SJSA1 (cell line): ENCODE results near the gene DOC2A. TPM values are rescaled to one million over a fixed set of nuclear protein-coding genes. Genes with fewer than 3 reads are reported as not detected.

Experiments used
- DNase-seq, 2 experiments: peaks; one replicate each; pipeline ENCODE4 v3.0.0-alpha.2; 2015 to 2020; ENCODE audit warnings: low spot score in 2 of 2, low read depth in 1 of 2
- H3K27ac ChIP-seq: fragments of 250-450 bp; sonication (Bioruptor Pico); 2 replicates; pipeline ENCODE4 v1.5.1; 2020; ENCODE audit warnings: mild to moderate bottlenecking, moderate library complexity
- H3K27me3 ChIP-seq: fragments of 250-450 bp; sonication (Bioruptor Pico); replicated peaks from 2 replicates; pipeline ENCODE4 v1.5.1; 2020; ENCODE audit warnings: mild to moderate bottlenecking, moderate library complexity
- H3K36me3 ChIP-seq: fragments of 250-450 bp; sonication (Bioruptor Pico); 2 replicates; pipeline ENCODE4 v1.5.1; 2020; ENCODE audit warnings: mild to moderate bottlenecking
- H3K4me1 ChIP-seq: fragments of 250-450 bp; sonication (Bioruptor Pico); replicated peaks from 2 replicates; pipeline ENCODE4 v1.6.1; 2021; ENCODE audit warnings: mild to moderate bottlenecking
- H3K4me3 ChIP-seq: fragments of 250-450 bp; sonication (Bioruptor Pico); 2 replicates; pipeline ENCODE4 v1.5.1; 2020; ENCODE audit warnings: mild to moderate bottlenecking
- H3K9me3 ChIP-seq: fragments of 250-450 bp; sonication (Bioruptor Pico); replicated peaks from 2 replicates; pipeline ENCODE4 v1.5.1; 2020; ENCODE audit warnings: mild to moderate bottlenecking
- total RNA-seq: library from RNA; depleted of rRNA; stranded (reverse); fragments of >200 nt; shearing (Covaris generic); gene quantifications from 2 replicates; pipeline ENCODE4 v1.2.3, GENCODE V29; 2014

The DOC2A gene
- total RNA-seq, 1 experiment from 2014 or later = not detected

- no peaks in the 10 kb centered on the region for H3K27me3 ChIP-seq
- H3K27ac ChIP-seq = no peak overlapping the region; the same call in 1 of the 2 replicates
- peaks cover 77% of the 10 kb centered on the region for H3K36me3 ChIP-seq
- no peak for DNase-seq
- H3K9me3 ChIP-seq = no peaks in the 10 kb centered on the region
- peaks cover 22% of the 10 kb centered on the region for H3K4me1 ChIP-seq
- H3K4me3 ChIP-seq = peak overlapping the region; percentile 55; the same call in 1 of the 2 replicates
Observed at GRCh38 chr16:29993903-29994599, 16.8 kb downstream of the DOC2A start.

DNA sequence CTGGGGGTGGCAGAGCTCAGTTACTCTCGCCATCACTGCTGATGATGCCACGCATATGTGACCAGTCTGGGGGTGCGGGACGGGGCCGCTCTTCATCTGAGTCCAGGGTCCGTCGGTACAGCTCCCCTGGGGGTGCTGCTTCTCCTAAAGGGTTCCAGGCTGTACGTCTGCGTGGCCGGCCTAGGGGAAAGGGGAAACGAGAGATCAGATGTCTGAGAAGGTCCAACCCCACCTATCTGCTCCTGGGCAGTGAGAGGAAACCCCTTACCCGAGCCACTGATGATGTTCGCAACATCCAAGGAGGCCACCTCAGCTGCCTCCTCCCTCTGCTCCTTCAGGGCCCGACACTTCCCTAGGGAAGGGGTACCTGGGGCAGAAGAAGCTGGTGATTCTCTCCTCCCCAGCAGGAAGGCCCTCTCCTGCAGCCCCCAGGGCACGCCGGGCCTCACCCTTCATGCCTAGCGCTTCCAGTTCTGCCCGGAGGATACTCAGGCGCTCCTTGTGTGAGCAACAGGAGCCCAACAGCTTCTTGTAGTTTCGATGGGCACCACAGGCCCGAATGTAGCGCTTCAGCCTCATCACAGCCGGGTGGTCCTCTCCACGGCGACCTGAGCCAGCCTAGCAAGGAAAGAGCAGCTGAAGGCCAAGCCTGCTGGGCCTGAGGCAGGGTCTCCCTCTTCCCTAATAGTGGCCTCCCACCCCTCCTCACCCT, 17.5 kb downstream of the DOC2A start:
- Histone ChIP-seq H3K4me1 (peaks cover 22% of the 10 kb centered on the region), H3K9me3 (no peaks in the 10 kb centered on the region), H3K27me3 (no peaks in the 10 kb centered on the region), H3K36me3 (peaks cover 82% of the 10 kb centered on the region), H3K4me3 (no peak overlapping the region), H3K27ac (no peak overlapping the region)
- no peak for DNase-seq

DNA sequence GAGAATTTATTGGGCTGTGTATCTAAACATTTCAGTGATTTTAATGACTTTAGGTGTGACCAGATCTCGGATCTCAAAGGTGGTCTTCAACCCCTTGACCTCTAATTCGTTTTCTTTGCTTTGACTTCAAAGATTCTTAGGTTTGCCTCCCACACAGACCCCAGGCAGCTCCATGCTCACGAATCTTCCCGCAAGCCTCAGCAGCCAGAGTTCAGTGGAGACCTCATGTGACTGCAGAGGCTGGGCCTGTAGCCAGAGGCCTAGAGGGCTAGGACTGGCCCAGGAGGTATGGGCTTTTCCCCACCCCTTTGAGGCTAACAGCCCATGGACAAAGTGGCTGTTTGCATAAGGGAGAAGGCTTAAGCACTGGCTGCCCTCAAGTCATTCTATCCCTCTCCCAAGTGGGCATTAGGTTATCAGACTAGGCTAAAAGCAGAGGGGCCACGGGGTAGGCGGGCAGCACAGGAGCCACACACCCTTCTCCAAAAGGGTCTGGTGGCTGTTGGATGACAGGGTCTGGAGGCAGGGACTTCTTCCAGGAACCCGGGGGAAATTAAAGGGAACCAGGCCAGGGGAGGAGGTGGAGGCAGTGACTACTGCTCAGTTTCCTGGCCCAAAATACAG, 18.4 kb downstream of the DOC2A start:
- Histone ChIP-seq H3K9me3 (no peaks in the 10 kb centered on the region), H3K36me3 (peaks cover 84% of the 10 kb centered on the region), H3K27me3 (no peaks in the 10 kb centered on the region), H3K27ac (no peak overlapping the region), H3K4me3 (no peak overlapping the region), H3K4me1 (peaks cover 22% of the 10 kb centered on the region)
- no peak for DNase-seq

DNA sequence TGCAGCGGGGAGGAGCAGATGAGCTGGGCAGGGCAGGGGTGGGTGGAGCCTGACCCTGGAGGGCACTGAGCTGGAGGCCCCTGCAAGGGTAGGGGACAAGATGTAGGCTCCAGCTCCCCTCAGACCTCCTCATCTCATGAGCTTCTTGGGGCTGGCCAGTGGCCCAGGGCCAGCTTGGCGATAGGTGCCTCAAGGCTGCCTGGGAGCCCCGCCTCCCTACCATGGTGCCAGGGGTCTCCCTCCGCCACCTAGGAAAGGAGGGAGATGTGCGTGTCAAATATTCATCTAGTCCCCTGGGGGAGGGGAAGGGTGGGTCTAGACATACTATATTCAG, 19.3 kb downstream of the DOC2A start:
- Histone ChIP-seq H3K36me3 (peaks cover 84% of the 10 kb centered on the region), H3K27me3 (no peaks in the 10 kb centered on the region), H3K9me3 (no peaks in the 10 kb centered on the region), H3K4me1 (peaks cover 17% of the 10 kb centered on the region), H3K4me3 (no peak overlapping the region), H3K27ac (no peak overlapping the region)
- DNase-seq = no peak

- H3K4me3 ChIP-seq = no peak overlapping the region
- peaks cover 86% of the 10 kb centered on the region for H3K36me3 ChIP-seq
Observed at GRCh38 chr16:29990883-29991570, 19.8 kb downstream of the DOC2A start.

DNA sequence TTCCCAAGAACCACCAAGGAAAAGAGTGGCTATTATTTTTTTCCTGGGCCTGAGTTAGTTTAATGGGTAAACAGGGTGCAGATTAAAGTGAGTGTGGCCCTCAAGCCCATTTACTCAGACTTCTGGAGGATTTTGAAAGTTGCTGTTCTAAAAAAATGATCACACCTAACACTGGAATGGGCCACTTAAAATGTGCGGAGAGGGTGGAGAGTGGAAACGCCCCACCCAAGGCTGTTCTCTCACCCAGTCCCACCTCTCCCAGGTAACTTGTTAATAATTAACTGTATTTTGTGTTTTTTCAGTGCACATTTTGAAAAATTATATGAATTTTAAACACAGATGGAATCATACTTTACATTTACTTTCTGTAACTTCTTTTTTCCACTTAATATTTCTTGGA, 20.8 kb downstream of the DOC2A start:
- no peaks in the 10 kb centered on the region for H3K27me3 ChIP-seq
- no peak for DNase-seq
- H3K4me1 ChIP-seq = peaks cover 10% of the 10 kb centered on the region
- H3K9me3 ChIP-seq = no peaks in the 10 kb centered on the region
- H3K27ac ChIP-seq = no peak overlapping the region
- H3K4me3 ChIP-seq = no peak overlapping the region
- H3K36me3 ChIP-seq = peaks cover 93% of the 10 kb centered on the region

More at GRCh38 chr16:29990883-29991570, 19.8 kb downstream of the DOC2A start:
- H3K27ac ChIP-seq = no peak overlapping the region
- H3K4me1 ChIP-seq = peaks cover 17% of the 10 kb centered on the region
- no peaks in the 10 kb centered on the region for H3K27me3 ChIP-seq
- no peaks in the 10 kb centered on the region for H3K9me3 ChIP-seq
- no peak for DNase-seq

- Histone ChIP-seq H3K27ac (no peak overlapping the region), H3K4me3 (no peak overlapping the region), H3K36me3 (peaks cover 93% of the 10 kb centered on the region), H3K9me3 (no peaks in the 10 kb centered on the region), H3K4me1 (peaks cover 3% of the 10 kb centered on the region), H3K27me3 (no peaks in the 10 kb centered on the region)
- DNase-seq = no peak
Observed at GRCh38 chr16:29989111-29989858, 21.5 kb downstream of the DOC2A start.

DNA sequence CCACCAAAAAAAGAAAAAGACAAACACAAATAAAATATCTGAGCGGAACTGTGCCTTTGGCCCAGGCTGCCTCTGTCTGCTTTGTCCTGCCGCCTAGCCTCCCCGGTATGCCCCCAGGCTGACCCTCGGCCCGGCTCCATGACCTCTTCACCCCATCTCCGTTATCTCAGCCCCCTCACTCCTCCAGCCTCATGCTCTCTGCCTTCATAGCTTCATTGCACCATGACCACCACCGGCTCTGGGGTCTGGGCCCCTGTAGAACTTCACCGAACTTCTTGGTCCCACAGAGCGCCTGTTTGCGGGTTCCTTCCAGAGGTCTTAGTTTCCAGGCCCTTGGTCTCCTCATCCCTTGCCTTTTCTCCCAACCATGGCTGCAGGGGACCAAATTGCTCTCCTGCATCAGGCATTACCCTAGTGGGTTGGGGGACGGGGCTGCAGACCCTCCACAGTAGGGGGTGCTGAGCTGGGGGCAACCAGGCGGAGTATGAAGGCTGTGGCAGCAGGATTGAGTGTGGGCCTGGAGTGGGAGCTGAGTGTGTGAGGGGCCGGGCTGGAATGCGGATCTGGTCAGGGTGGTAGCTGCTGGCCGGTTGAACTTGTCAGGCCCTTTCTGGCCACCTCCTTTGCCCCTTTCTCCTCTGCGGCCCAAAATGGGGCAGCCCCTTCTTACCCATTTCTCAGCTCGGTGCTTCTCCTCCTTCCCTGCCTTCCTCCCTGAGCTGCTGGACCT, 22.3 kb downstream of the DOC2A start:
- Histone ChIP-seq H3K4me3 (no peak overlapping the region), H3K27me3 (no peaks in the 10 kb centered on the region), H3K27ac (no peak overlapping the region), H3K36me3 (peaks cover 93% of the 10 kb centered on the region), H3K9me3 (no peaks in the 10 kb centered on the region), H3K4me1 (no peaks in the 10 kb centered on the region)
- DNase-seq = no peak

GRCh38 chr16:29987371-29988085, 23.3 kb downstream of the DOC2A start:
- H3K27me3 ChIP-seq = no peaks in the 10 kb centered on the region
- no peak for DNase-seq
- H3K4me3 ChIP-seq = no peak overlapping the region
- no peak overlapping the region for H3K27ac ChIP-seq
- no peaks in the 10 kb centered on the region for H3K9me3 ChIP-seq
- peaks cover 93% of the 10 kb centered on the region for H3K36me3 ChIP-seq
- no peaks in the 10 kb centered on the region for H3K4me1 ChIP-seq

DNA sequence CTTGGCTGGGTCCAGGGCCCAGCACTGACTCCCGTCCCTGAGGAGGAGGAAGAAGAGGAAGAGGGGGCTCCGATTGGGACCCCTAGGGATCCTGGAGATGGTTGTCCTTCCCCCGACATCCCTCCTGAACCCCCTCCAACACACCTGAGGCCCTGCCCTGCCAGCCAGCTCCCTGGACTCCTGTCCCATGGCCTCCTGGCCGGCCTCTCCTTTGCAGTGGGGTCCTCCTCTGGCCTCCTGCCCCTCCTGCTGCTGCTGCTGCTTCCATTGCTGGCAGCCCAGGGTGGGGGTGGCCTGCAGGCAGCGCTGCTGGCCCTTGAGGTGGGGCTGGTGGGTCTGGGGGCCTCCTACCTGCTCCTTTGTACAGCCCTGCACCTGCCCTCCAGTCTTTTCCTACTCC, 23.9 kb downstream of the DOC2A start:
- Histone ChIP-seq H3K4me3 (no peak overlapping the region), H3K27ac (no peak overlapping the region), H3K36me3 (peaks cover 94% of the 10 kb centered on the region), H3K27me3 (no peaks in the 10 kb centered on the region), H3K9me3 (no peaks in the 10 kb centered on the region), H3K4me1 (no peaks in the 10 kb centered on the region)
- DNase-seq = no peak

DNA sequence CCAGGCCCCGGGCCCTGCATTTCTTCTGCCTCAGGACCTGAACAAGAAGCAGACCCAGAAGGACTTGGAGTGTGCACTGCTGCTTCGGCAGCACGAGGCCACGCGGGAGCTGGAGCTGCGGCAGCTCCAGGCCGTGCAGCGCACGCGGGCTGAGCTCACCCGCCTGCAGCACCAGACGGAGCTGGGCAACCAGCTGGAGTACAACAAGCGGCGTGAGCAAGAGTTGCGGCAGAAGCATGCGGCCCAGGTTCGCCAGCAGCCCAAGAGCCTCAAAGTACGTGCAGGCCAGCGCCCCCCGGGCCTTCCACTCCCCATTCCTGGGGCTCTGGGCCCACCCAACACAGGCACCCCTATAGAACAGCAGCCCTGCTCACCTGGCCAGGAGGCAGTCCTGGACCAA, 24.6 kb downstream of the DOC2A start:
- Histone ChIP-seq H3K36me3 (peaks cover 96% of the 10 kb centered on the region), H3K9me3 (no peaks in the 10 kb centered on the region), H3K4me1 (no peaks in the 10 kb centered on the region), H3K27me3 (no peaks in the 10 kb centered on the region), H3K27ac (no peak overlapping the region), H3K4me3 (no peak overlapping the region)
- DNase-seq = no peak

- Histone ChIP-seq H3K36me3 (peaks cover 100% of the 10 kb centered on the region), H3K27ac (no peak overlapping the region), H3K4me3 (no peak overlapping the region), H3K27me3 (no peaks in the 10 kb centered on the region), H3K9me3 (no peaks in the 10 kb centered on the region), H3K4me1 (no peaks in the 10 kb centered on the region)
- no peak for DNase-seq
Observed at GRCh38 chr16:29985271-29985811, 25.5 kb downstream of the DOC2A start.
